AG08396 (cell line): ENCODE results near the gene RFX2.
"Not testable (repeated sequence)": the region's sequence is repeated elsewhere in the genome, so short reads cannot be mapped to it uniquely, and the experiment has no call there.

Experiments
- DNase-seq: peaks from one replicate; pipeline ENCODE4 v3.0.0; 2012; ENCODE audit warnings: low spot score, mixed read lengths

The RFX2 gene

DNA sequence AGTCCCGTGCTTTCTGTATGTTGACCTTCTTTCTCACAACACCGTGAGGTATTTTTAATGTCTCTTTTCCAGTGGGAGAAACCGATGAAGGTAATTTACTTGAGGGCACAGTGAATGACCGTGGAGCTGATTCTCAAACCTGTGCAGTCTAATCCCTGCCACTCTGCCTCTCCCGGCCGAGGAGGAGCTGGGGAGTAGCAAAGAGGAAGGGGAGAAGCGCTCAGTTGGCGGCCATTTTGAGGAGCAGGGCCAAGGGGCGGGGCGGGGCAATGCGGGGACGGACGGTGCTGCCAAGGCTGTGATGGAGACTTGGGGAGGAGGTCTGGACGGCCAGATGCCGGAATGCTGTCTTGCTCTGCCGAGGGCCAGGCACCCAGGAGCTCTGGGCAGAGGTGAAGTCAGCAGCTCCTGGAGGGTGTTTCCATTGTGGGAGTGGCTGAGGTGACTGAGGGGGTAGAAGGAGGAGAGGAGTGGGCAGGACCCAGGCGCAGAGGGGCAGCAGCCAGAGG lies 120.0 kb downstream of the RFX2 start:
- no peak for DNase-seq

DNA sequence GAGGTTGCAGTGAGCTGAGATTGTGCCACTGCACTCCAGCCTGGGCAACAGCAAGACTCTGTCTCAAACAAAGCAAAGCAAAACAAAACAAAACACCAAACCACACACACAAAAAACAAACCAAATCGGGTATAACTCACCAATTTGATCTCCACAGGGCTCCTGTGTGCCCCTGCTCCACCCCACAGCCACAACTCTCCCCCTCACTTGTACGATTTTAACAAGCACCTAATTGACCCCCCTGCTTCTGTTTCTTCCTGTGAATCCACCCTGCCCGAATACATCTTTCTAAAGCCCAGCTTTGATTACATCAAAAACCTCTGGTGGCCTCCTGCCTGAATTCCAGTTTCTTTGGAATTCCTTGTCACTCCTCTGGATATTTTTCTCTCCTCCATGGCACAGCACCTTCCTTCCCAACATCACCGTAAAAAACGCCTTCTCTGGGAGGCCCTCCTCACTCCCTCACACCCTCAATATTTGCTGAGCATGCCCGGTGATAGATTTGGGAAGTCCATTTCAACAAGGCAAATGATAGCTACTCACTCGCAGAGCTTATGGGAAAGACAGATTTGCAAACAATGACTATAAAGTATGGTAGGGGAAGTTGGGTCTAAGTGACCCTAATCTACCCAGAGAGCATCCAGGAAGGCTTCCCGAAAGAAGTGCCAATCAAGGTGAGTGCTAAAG lies 120.8 kb downstream of the RFX2 start:
- no peak for DNase-seq

DNA sequence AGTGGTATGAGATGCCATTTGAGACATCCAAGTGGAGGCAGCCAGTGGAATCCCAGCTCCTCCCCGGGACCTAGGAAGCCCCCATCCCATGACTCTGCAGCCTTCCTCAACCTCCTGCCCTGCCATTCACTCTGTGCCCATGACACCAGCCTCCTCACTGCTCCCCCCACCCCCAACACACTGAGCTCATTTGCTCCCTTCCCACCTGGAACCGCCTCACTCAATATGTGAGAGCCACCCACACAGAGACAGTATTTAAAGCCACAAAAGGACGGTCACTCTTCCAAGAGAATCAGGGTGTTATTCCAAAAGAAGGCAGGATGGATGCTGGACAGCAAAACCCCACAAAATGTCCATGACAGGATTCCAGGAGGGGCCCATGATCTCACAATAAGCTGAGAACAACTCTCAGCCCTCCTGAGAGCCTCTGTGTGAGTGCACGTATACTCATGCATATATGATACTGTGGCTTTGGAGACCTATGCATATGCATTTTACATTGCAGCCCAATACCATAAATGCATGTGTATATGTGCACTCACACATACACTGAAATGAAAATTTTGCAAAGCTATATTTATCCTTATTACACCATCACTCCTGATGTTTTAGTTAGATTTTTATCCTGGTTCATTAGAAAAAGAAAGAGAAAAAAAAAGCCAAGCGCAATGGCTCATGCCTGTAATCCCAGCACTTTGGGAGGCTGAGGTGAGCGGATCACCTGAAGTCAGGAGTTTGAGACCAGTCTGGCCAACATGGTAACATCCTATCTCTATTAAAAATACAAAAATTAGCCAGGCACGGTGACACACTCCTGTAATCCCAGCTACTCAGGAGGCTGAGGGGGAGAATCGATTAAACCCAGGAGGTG lies 121.5 kb downstream of the RFX2 start:
- DNase-seq, result no peak

DNA sequence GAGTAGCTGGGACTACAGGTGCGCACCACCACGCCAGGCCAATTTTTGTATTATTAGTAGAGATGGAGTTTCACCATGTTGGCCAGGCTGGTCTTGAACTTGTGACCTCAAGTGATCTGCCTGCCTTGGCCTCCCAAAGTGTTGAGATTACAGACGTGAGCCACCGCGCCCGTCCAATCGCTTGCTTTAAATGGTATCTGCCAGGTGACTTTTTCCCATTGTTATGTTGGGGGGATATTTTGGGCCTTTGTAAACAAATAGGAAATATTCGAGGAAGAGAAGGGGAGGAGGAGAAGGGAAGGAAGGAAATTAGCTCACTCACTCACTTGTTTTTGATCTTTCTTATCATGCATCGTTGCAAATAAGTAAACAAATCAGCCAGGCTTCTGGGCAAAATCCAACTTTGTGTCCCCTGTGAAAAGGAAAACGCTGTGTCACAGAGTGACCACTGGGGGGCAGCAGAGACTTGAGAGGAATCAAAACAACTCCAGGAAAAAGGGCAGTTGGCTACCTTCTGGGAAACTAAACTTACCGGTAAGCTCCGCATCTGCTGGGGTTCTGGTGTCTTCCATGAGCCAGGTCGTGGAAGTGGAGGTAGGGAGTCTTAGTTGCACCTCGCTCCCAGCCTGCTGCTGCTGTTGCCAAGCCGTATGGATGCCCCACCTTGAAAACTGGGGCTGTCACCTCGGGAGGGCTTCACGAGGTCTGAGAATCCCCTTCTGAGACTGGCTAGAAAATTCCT lies 123.1 kb downstream of the RFX2 start:
- peak; percentile 81 for DNase-seq

DNA sequence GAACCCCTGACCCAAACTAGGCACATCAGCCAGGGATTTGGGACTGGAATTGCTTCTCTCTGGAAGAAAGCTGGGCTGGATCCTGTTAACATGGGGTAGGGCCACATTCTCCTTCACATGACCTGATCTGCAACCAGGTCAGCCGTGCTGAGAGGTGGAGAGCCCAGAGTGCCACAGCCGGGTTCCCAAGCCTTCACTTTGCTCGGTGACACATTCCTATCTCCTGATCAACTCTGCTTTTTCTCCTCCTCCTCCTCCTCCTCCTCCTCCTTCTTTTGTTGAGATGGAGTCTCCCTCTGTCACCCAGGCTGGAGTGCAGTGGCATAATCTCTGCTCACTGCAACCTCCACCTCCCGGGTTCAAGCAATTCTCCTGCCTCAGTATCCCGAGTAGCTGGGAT lies 124.5 kb downstream of the RFX2 start:
- not testable (repeated sequence) for DNase-seq

DNA sequence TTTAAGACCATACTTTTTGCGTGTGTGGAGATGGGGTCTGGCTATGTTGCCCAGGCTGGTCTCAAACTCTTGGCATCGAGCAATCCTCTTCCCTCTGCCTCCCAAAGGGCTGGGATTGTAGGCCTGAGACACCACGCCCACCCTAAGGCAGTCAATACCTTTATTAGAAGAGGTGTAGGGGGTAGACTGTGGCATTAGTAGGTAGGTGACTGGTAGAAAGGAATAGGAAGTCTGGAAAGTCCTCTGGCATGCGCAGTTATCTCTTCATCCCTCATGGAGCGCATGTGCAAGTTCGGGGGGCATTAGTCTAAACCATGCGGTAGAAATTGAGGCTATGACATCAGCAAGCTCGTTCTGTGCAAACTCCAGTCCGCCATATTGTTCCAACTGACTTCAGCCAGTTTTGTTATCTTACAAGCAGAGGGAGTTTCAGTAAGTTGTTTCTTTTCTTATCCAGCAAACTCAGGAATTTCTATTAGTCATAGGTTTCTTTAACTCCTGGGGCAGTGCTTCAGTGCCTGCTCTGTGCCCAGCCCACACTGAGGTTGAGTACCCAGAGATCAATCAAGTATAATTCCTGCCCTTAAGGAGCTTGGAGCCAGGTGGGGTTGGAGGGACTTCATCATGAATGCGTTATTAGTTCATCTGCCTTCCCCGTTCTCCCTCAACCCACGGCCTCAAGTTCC lies 125.1 kb downstream of the RFX2 start:
- DNase-seq, result peak; percentile 61

DNA sequence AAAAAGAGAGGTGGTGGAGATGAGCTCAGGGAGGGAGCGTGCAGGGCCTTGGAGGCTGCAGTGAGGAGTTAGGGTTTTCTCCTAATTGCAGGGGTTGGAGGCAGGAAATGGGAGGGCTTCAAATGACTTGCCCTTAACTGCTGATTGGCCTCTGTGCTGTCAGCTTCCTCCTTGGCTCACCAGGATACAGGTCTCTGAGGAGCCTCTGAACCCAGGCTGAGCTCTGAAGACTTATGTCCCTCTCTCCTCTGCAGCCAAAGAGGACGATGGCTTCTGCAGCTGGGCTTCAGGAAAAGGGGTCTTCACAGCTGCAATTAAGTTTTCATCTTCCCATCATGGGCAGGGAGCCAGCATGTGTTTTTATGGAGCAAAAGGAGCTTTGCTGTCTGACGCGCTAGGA lies 125.7 kb downstream of the RFX2 start:
- no peak for DNase-seq

DNA sequence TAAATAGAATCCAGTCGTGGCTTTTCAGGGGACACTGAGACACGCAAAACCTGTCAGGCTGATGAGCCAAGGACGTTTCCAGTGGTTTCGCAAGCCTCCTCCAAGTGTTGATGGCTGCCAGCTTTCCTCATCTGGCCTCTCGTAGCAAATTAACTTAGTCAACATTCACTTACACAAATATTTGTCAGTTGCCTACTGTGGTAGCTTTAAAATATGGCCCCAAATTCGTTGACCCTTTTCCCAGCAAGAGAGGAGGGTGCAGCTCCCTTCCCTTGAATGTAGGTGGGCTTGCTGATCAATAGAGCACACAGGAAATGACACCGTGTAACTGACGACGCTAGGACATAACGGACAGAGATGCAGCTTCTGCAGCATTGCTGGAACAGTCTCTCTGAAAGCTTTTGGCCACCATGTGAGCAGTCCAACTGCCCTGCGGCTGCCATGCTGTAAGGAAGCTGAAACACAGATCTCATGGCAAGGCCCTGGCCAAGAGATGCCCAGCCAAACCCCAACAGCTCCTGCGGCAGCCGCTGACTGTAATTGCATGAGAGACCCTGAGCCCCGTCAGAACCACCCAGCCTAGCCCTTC lies 126.8 kb downstream of the RFX2 start:
- DNase-seq, result no peak

DNA sequence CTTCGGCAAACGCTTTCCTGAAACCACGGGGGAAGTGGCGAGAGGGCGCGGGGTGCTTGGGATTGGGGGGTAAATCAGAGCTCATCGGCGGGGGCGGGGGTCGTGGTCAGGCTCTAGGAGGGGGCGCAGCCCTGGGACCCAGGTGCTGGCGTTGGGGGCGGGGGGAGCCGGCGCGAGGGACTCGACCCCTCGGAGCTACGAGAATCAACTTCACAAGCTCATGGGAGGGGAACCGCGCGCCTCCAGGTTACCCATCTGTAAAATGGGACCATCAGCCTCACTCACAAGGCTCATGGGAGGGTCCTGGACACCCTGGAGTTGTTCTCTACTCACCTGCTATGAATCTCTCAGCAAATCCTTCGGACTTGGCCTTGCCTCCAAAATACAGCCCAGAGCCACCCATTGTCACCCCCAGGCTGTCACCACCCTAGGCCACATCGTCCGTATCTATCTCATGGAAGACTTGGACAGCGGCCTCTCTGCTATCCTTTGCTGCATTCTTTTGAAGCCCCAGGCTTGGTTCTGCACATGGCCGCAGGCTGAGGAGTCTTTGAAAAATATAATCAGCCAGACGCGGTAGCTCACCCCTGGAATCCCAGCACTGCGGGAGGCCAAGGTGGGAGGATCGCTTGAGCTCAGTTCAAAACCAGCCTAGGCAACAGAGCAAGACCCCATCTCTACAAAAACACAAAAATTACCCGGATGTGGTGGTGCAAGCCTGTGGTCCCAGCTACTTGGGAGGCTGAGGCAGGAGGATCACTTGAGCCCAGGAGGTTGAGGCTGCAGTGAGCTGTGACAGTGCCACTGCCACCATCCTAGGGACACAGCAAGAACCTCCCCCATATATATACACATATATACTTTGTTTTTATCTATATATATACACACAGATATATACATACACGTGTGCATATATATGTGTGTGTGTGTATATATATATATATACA lies 131.4 kb downstream of the RFX2 start:
- DNase-seq, result no peak

DNA sequence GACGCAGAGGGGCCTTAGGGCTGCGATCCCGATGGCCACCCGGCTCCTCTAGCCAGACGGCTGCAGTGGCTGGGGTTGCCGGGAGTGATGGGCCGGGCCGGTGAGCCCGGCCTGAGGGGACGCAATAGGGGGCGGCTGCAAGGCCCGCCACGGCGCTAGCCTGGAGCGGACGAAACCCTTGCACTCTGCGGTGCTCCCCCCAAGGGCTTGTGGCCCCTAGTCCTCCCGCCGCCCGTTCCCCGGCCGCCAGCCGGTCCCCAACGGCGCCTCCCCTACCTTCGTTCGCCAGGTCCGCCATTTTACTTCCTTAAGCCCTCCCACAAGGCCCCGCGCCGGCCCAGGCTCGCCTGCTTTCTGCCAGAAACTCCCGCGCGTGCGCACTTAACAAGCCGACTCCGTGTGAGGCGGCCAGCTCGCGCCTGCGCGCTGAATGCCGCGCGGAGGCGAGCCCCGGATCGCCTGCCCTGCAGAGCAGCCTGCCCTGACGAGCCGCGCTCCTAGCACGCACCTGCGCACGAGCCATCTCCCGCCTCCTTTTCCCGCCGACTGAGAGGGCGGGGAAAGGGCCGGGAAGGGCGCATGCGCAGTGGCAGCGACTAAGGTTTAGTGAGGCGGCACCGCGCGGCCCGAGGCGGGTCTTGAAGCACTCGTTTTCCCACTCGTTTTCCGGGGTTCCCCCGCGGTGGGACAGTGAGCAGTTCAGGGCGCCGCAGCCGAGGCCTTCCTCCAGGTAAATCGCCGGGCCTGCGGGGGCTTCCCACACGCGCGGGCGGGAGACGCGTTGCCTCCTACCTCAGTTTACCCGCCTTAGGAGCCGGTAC lies 132.3 kb downstream of the RFX2 start, which contains the start of gene RANBP3:
Gene RANBP3, minus strand, starts transcription at position 356 of the 821 bp plus-strand sequence. Its CDS starts 58 bp downstream, at position 298.
- DNase-seq, result peak; percentile 100

DNA sequence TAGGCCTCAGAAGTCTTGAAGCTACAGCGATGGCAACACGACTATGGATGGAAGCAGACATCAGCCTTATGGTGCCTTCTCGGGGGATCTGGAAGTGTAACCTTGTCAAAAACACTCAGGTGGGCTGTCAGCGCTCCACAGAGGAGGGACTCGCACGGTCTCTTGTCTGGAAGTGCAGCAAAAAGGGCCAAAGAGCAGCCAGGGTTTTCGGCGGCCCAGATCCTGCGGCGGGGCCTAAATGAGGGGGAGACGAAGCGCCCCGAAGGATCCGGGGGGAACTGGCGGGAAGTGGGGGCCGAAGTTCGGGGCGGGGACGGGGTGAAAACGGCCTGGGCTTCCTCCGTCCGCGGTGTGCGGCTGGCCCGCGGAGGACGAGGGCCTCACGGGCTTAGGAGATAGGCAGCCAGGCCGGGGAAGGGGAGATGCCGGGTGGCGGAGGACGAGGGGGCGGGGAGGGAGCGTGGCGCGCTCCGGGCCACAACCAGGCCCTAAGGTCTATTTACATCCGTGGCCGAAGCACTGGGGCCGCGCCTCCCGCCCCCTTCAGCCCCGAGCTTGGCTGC lies 133.0 kb downstream of the RFX2 start:
- DNase-seq, result no peak

DNA sequence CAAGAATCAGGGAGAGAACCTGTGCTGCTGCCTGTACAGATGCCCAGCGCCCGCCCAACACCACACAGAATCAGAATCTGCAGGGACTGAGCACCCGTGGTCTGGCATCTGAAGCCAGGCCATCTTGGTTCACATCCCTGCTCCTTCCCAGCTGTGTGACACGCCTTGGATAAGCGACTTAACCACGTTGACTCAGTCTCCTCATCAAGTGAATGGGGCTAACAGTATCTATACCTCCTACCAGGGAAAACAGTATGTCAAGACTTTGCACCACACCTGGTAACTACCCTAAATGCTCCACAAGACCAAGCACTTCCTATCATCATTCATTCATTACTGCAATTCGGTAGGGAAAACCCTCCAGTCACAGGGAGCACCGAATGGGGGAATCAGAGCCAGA lies 133.5 kb downstream of the RFX2 start:
- no peak for DNase-seq

DNA sequence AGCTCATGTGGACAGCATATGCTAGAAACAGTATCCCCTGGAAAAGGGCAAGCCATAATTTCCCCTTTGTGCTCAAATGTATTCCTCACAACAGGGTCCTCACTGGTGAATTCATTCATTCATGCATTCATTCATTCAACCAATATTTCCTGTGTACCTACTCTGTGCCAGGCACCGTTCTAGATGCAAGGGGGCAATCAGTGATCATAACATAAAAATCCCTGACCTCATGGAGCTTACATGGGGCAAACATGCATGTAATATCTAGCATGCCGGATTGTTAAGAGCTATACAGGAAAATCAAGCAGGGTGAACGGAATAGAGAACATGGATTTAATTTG lies 134.9 kb downstream of the RFX2 start:
- DNase-seq, result no peak

DNA sequence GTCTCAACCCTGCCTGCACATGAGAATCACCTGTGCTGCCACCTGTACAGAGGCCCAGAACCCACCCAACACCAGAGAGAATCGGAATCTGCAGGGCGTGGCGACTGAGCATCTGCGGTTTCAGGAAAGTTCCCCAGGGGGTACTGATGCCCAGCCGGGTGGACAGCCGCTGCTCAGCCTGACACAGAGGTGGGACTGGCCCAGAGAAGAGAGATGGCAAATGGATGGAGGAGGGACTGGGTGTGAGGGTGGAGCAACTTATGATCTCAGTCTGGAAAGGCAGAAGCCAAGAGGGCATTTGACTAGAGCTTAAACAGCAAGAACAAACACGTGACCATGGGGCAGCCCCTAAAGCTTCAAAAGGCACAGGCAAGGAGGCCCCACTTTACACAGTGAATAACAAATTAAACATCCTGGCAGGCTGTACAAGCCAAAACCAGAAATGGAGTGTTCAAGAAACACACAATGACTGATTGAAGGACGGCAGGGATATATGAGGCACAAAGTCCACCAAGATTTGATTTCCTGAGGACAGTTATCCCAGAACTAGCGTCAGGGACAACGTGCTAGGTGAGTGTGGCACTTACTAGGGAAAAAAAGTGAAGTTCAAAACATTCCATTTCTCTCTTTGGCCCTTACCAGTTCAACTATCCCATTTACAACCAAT lies 135.4 kb downstream of the RFX2 start:
- DNase-seq, result no peak

DNA sequence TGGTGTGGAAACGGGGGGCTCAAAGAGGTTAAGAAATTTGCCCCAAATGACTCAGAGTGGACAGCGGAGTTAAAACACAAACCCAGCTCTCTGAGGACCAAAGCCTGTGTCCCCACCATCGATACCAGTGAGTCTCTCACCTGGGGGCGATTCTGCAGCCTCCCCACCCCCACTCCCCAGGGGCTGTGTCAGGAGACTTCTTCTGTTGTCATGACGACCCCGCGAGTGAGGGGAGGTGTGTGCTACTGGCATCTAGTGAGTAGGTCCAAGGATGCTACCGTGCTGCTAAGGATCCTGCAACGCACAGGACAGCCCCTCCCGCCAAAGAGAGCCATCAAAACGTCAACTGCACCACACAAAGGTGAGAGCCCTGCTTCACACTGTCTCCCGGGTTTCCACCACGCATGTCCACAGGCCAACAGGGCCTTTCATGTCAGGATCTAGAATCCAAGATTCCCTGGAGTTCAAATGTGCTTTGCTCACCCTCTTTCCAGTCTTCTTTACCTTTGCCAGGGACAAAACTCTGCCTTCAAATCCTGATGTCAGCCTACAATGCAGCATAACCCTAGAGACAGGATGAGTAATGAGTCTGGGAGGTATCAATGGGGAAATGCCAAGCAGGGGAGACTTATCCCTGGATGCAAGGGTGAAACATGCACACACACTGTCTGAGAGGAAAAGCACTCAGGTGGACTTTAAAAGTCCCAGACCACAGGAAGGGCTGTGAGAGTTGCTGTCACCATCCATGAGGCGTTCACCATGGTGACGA lies 136.2 kb downstream of the RFX2 start:
- no peak for DNase-seq

DNA sequence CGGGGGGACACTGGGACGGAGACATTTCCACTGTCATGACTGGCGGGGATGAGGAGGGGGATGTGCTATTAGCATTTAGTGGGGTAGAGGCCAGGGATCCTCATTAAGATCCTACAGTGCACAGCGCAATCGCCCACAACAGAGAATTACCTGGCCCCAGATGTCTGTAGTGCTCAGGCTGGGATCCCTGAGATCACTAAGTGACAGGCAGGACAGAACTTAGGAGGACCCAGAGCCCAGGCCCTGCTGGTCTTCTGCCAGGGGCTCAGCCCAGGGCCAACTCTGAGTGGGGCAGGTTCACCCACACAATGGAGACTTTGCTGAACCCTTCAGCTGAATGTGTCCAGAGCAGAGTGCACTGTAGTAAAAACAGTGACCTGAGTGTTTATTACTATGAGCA lies 136.9 kb downstream of the RFX2 start:
- DNase-seq, result no peak

DNA sequence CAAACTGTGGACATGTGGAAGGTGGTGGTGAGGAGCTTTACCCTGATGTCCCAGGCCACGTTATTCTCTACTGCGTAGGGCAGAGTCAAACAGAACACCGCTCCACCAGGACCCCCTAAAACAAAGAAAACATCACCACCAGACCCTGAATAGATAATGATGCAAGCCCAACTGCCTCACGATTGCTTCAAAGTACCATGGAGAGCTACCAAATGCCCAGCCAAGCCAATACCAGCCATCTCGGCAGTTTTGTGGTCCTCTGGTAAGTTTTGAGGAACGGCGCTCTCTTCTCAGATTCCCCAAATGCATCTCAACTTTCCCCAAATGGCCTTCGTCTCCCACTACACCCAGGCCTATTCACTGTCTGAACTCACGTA lies 138.0 kb downstream of the RFX2 start:
- no peak for DNase-seq
